HepG2 (cell line): ENCODE measurements around the gene FIBP. TPM values are rescaled to one million over a fixed set of nuclear protein-coding genes. Genes with fewer than 3 reads are reported as not detected.

Source experiments
- FOXK2 ChIP-seq: fragments of 450-650 bp; IDR thresholded peaks from 2 replicates; pipeline ENCODE4 v1.6.1; 2016
- HOXA7 ChIP-seq: sonication (generic); formaldehyde crosslinking; IDR thresholded peaks from 2 replicates; pipeline ENCODE4 v1.8.1; 2022; ENCODE audit warnings: mild to moderate bottlenecking, missing genetic modification reagents, moderate library complexity
- JUN ChIP-seq: sonication (generic); formaldehyde crosslinking; IDR thresholded peaks from 2 replicates; pipeline ENCODE4 v1.4.0; 2020; ENCODE audit warnings: mild to moderate bottlenecking, missing genetic modification reagents
- MAZ ChIP-seq, 2 experiments: sonication (generic) in 1 of 2; formaldehyde crosslinking in 1 of 2; IDR thresholded peaks; 2 replicates each; pipeline versions ENCODE4 v1.5.0 to v1.6.1; 2012 to 2020; ENCODE audit warnings: low read depth in 2 of 2, mild to moderate bottlenecking in 2 of 2, borderline replicate concordance in 1 of 2, improper control_type of control experiment in 1 of 2, low read length in 1 of 2, missing genetic modification reagents in 1 of 2, moderate library complexity in 1 of 2
- MED13 ChIP-seq: sonication (generic); formaldehyde crosslinking; IDR thresholded peaks from 2 replicates; pipeline ENCODE4 v1.5.0; 2020; ENCODE audit warnings: missing genetic modification reagents
- MED8 ChIP-seq: sonication (generic); formaldehyde crosslinking; IDR thresholded peaks from 2 replicates; pipeline ENCODE4 v1.8.1; 2023; ENCODE audit warnings: mild to moderate bottlenecking, missing genetic modification reagents; ENCODE audit not compliant: insufficient replicate concordance
- NFE2 ChIP-seq: sonication (generic); formaldehyde crosslinking; IDR thresholded peaks from 2 replicates; pipeline ENCODE4 v1.4.0; 2020; ENCODE audit warnings: missing genetic modification reagents
- PITX1 ChIP-seq: sonication (generic); formaldehyde crosslinking; IDR thresholded peaks from 2 replicates; pipeline ENCODE4 v1.5.1; 2020; ENCODE audit warnings: mild to moderate bottlenecking, missing genetic modification reagents
- ZBTB38 ChIP-seq: sonication (generic); formaldehyde crosslinking; IDR thresholded peaks from 2 replicates; pipeline ENCODE4 v1.5.1; 2020; ENCODE audit warnings: mild to moderate bottlenecking, missing genetic modification reagents
- ZNF12 ChIP-seq: sonication (generic); formaldehyde crosslinking; IDR thresholded peaks from 2 replicates; pipeline ENCODE4 v1.5.0; 2020; ENCODE audit warnings: missing genetic modification reagents
- ZNF260 ChIP-seq: sonication (generic); formaldehyde crosslinking; IDR thresholded peaks from 2 replicates; pipeline ENCODE4 v1.4.0; 2020; ENCODE audit warnings: missing genetic modification reagents, low read depth, mild to moderate bottlenecking, borderline replicate concordance
- ZNF564 ChIP-seq: sonication (generic); formaldehyde crosslinking; IDR thresholded peaks from 2 replicates; pipeline ENCODE4 v1.8.1; 2023; ENCODE audit warnings: mild to moderate bottlenecking, missing genetic modification reagents
- ZNF850 ChIP-seq: sonication (generic); formaldehyde crosslinking; conservative IDR thresholded peaks from 2 replicates; pipeline ENCODE4 v1.9.0; 2021; ENCODE audit warnings: mild to moderate bottlenecking, missing genetic modification reagents
- ZSCAN25 ChIP-seq: sonication (generic); formaldehyde crosslinking; IDR thresholded peaks from 2 replicates; pipeline ENCODE4 v1.8.0; 2022; ENCODE audit warnings: mild to moderate bottlenecking, missing genetic modification reagents
- polyA plus RNA-seq, 8 experiments: library from polyadenylated mRNA; depleted of rRNA in 3 of 8; stranded (reverse) in 7 of 8; unstranded in 1 of 8; fragments of >200 nt; fragmentation: Illumina TruSeq in 4 of 8; extraction: Trizol in 4 of 8; gene quantifications; 2 replicates each; pipeline versions ENCODE4 v1.2.1 to v1.2.3, GENCODE V29; 2011 to 2016; ENCODE audit warnings: low read depth in 4 of 8, missing spikeins in 1 of 8, mixed read lengths in 1 of 8; ENCODE audit not compliant: insufficient read depth in 1 of 8
- total RNA-seq, 5 experiments: library from RNA; depleted of rRNA; stranded (reverse); fragments of >200 nt; fragmentation: Illumina TruSeq; extraction: Trizol; gene quantifications; 2 replicates each; pipeline ENCODE4 v1.2.3, GENCODE V29; 2016; ENCODE audit warnings: low read depth in 1 of 5
- TF ChIP-seq, protein P1 (sequence below): sonication (generic); formaldehyde crosslinking; IDR thresholded peaks from 2 replicates; pipeline ENCODE4 v1.5.1; 2020; ENCODE audit warnings: mild to moderate bottlenecking, missing genetic modification reagents, moderate library complexity
- TF ChIP-seq, protein P2 (sequence below): sonication (generic); formaldehyde crosslinking; IDR thresholded peaks from 2 replicates; pipeline ENCODE4 v1.8.0; 2022; ENCODE audit warnings: mild to moderate bottlenecking, missing genetic modification reagents; ENCODE audit not compliant: insufficient replicate concordance
- TF ChIP-seq, protein P3 (sequence below): sonication (generic); formaldehyde crosslinking; IDR thresholded peaks from 2 replicates; pipeline ENCODE4 v1.4.0; 2020; ENCODE audit warnings: missing genetic modification reagents
- TF ChIP-seq, protein P4 (sequence below): sonication (generic); formaldehyde crosslinking; conservative IDR thresholded peaks from 2 replicates; pipeline ENCODE4 v1.4.0; 2020; ENCODE audit warnings: missing genetic modification reagents

Gene FIBP
- total and polyA plus RNA-seq, 2 of the 13 experiments (the other 11 are each of a cell fraction or from before 2014, with no cell fraction given): 42.9 to 62.1 TPM

DNA sequence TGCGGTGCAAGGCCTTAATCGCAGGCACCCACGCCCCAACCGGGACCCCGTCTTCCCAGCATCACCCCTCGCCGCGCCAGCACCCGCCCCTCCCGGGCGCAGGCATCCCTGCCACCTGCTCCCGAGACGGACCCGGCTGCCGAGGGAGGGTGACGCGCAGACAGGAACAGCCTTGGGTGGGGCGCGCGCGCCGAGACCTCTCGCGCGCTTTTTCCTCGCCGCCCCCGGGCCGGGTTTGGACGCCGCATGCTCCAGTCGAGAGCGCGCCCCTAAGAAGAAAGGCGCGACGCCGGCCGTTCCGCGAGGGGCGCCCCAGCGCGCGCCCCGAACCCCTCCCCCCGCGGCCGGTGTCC, 30.8 kb downstream of the FIBP start (continued):
- TF ChIP-seq, protein P1, sequence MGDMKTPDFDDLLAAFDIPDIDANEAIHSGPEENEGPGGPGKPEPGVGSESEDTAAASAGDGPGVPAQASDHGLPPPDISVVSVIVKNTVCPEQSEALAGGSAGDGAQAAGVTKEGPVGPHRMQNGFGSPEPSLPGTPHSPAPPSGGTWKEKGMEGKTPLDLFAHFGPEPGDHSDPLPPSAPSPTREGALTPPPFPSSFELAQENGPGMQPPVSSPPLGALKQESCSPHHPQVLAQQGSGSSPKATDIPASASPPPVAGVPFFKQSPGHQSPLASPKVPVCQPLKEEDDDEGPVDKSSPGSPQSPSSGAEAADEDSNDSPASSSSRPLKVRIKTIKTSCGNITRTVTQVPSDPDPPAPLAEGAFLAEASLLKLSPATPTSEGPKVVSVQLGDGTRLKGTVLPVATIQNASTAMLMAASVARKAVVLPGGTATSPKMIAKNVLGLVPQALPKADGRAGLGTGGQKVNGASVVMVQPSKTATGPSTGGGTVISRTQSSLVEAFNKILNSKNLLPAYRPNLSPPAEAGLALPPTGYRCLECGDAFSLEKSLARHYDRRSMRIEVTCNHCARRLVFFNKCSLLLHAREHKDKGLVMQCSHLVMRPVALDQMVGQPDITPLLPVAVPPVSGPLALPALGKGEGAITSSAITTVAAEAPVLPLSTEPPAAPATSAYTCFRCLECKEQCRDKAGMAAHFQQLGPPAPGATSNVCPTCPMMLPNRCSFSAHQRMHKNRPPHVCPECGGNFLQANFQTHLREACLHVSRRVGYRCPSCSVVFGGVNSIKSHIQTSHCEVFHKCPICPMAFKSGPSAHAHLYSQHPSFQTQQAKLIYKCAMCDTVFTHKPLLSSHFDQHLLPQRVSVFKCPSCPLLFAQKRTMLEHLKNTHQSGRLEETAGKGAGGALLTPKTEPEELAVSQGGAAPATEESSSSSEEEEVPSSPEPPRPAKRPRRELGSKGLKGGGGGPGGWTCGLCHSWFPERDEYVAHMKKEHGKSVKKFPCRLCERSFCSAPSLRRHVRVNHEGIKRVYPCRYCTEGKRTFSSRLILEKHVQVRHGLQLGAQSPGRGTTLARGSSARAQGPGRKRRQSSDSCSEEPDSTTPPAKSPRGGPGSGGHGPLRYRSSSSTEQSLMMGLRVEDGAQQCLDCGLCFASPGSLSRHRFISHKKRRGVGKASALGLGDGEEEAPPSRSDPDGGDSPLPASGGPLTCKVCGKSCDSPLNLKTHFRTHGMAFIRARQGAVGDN (CRISPR knock-in tag): peak; percentile 61
- TF ChIP-seq ZBTB38 (CRISPR knock-in tag): no peak
- TF ChIP-seq MAZ (IDR thresholded peaks at IDR 0.05; ENCODE audit: borderline replicate concordance, low read depth, low read length): no peak
- TF ChIP-seq MAZ (CRISPR knock-in tag; IDR thresholded peaks at IDR 0.05; ENCODE audit: low read depth): no peak
- no peak for TF ChIP-seq ZNF260 (CRISPR knock-in tag)
- no peak for TF ChIP-seq ZNF12
- TF ChIP-seq ZNF850 (CRISPR knock-in tag): 0 out of 2 replicates have a peak, but pooled peaks have one; percentile 80
- no peak for TF ChIP-seq NFE2 (CRISPR knock-in tag)
- TF ChIP-seq, protein P2, sequence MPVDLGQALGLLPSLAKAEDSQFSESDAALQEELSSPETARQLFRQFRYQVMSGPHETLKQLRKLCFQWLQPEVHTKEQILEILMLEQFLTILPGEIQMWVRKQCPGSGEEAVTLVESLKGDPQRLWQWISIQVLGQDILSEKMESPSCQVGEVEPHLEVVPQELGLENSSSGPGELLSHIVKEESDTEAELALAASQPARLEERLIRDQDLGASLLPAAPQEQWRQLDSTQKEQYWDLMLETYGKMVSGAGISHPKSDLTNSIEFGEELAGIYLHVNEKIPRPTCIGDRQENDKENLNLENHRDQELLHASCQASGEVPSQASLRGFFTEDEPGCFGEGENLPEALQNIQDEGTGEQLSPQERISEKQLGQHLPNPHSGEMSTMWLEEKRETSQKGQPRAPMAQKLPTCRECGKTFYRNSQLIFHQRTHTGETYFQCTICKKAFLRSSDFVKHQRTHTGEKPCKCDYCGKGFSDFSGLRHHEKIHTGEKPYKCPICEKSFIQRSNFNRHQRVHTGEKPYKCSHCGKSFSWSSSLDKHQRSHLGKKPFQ (CRISPR knock-in tag): peak; percentile 46
- TF ChIP-seq JUN (CRISPR knock-in tag): no peak
- TF ChIP-seq FOXK2: no peak
- no peak for TF ChIP-seq ZSCAN25
- TF ChIP-seq MED8 (CRISPR knock-in tag): no peak
- TF ChIP-seq PITX1: no peak
- no peak for TF ChIP-seq ZNF564
- TF ChIP-seq, protein P3, sequence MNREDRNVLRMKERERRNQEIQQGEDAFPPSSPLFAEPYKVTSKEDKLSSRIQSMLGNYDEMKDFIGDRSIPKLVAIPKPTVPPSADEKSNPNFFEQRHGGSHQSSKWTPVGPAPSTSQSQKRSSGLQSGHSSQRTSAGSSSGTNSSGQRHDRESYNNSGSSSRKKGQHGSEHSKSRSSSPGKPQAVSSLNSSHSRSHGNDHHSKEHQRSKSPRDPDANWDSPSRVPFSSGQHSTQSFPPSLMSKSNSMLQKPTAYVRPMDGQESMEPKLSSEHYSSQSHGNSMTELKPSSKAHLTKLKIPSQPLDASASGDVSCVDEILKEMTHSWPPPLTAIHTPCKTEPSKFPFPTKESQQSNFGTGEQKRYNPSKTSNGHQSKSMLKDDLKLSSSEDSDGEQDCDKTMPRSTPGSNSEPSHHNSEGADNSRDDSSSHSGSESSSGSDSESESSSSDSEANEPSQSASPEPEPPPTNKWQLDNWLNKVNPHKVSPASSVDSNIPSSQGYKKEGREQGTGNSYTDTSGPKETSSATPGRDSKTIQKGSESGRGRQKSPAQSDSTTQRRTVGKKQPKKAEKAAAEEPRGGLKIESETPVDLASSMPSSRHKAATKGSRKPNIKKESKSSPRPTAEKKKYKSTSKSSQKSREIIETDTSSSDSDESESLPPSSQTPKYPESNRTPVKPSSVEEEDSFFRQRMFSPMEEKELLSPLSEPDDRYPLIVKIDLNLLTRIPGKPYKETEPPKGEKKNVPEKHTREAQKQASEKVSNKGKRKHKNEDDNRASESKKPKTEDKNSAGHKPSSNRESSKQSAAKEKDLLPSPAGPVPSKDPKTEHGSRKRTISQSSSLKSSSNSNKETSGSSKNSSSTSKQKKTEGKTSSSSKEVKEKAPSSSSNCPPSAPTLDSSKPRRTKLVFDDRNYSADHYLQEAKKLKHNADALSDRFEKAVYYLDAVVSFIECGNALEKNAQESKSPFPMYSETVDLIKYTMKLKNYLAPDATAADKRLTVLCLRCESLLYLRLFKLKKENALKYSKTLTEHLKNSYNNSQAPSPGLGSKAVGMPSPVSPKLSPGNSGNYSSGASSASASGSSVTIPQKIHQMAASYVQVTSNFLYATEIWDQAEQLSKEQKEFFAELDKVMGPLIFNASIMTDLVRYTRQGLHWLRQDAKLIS (CRISPR knock-in tag): no peak
- no peak for TF ChIP-seq HOXA7 (CRISPR knock-in tag)
- TF ChIP-seq, protein P4, sequence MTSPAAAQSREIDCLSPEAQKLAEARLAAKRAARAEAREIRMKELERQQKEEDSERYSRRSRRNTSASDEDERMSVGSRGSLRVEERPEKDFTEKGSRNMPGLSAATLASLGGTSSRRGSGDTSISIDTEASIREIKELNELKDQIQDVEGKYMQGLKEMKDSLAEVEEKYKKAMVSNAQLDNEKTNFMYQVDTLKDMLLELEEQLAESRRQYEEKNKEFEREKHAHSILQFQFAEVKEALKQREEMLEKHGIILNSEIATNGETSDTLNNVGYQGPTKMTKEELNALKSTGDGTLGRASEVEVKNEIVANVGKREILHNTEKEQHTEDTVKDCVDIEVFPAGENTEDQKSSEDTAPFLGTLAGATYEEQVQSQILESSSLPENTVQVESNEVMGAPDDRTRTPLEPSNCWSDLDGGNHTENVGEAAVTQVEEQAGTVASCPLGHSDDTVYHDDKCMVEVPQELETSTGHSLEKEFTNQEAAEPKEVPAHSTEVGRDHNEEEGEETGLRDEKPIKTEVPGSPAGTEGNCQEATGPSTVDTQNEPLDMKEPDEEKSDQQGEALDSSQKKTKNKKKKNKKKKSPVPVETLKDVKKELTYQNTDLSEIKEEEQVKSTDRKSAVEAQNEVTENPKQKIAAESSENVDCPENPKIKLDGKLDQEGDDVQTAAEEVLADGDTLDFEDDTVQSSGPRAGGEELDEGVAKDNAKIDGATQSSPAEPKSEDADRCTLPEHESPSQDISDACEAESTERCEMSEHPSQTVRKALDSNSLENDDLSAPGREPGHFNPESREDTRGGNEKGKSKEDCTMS (CRISPR knock-in tag): no peak
- no peak for TF ChIP-seq MED13 (CRISPR knock-in tag)
